Sigmoid colon (tissue), 4 donors: Measurements from ENCODE around the gene MAML3.

Experiments used
- CTCF ChIP-seq, 4 experiments: fragments of 450-650 bp in 3 of 4; fragments of 200-600 bp in 1 of 4; IDR thresholded peaks; one replicate each; pipeline ENCODE4 v1.5.1; 2016 to 2019; ENCODE audit warnings: antibody characterized with exemption in 4 of 4, mild to moderate bottlenecking in 3 of 4, moderate library complexity in 2 of 4
- EP300 ChIP-seq, 4 donors: sonication (generic); formaldehyde crosslinking; IDR thresholded peaks; one replicate each; pipeline ENCODE4 v1.6.1; 2017; ENCODE audit warnings: antibody characterized with exemption in 4 of 4
- POLR2A ChIP-seq, 2 donors: fragments of 450-650 bp; IDR thresholded peaks; one replicate each; pipeline ENCODE4 v1.6.1; 2016; ENCODE audit warnings: antibody characterized with exemption in 2 of 2, mild to moderate bottlenecking in 2 of 2, moderate library complexity in 2 of 2
- POLR2AphosphoS5 ChIP-seq, 4 donors: sonication (generic); formaldehyde crosslinking; IDR thresholded peaks; one replicate each; pipeline ENCODE4 v1.6.1; 2017; ENCODE audit warnings: antibody characterized with exemption in 4 of 4

- no peak for TF ChIP-seq CTCF (IDR thresholded peaks at IDR 0.05)
- no peak for TF ChIP-seq POLR2A (IDR thresholded peaks at IDR 0.05)
- TF ChIP-seq POLR2AphosphoS5 (IDR thresholded peaks at IDR 0.05): no peak
- TF ChIP-seq EP300 (IDR thresholded peaks at IDR 0.05): no peak
Observed at GRCh38 chr4:140082391-140082755, 71.6 kb downstream of the MAML3 start.
